HL-60 (cell line): ENCODE data around the gene ABHD16A.

Source experiments
- POLR2AphosphoS5 ChIP-seq: IDR thresholded peaks from 2 replicates; pipeline ENCODE4 v1.6.1; 2012; ENCODE audit warnings: low read depth
- TF ChIP-seq, protein P1 (sequence below): IDR thresholded peaks from one replicate; pipeline ENCODE4 v1.5.1; 2011; ENCODE audit warnings: low read length, control low read depth, inconsistent platforms; ENCODE audit not compliant: insufficient read depth
- TF ChIP-seq, protein P2 (sequence below): IDR thresholded peaks from 2 replicates; pipeline ENCODE4 v1.6.1; 2012; ENCODE audit warnings: low read depth; ENCODE audit not compliant: insufficient replicate concordance

DNA sequence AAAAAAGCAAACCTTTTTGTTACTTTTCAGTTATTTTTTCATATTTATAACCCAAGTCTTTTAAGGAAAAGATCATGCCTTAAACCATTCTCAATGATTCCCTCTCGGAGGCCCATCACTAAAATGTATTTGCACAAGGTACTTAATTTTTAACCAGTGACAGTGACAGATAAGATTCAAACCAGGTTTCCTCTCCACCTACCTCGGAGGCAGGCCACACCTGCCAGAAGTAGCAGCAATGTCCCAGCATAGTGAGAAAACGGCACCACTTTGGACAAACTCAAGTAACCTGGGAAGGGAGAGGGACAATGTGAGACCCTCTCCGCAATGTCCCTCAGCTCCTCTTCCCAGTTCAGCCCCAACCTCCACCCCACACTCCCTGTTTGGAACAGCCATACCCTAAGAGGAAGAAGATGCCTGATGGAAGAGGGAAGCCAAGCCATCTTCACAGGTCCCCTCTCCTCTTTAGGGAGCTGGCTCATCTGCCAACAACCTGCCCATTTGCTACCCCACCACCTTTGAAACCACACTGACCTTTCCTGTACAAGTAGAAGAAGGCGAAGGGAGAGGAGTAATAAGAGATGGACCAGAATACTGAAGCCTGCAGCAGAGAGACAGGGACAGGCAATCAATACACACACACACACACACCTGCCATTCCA lies 2.3 kb downstream of the ABHD16A start:
- TF ChIP-seq, protein P1, sequence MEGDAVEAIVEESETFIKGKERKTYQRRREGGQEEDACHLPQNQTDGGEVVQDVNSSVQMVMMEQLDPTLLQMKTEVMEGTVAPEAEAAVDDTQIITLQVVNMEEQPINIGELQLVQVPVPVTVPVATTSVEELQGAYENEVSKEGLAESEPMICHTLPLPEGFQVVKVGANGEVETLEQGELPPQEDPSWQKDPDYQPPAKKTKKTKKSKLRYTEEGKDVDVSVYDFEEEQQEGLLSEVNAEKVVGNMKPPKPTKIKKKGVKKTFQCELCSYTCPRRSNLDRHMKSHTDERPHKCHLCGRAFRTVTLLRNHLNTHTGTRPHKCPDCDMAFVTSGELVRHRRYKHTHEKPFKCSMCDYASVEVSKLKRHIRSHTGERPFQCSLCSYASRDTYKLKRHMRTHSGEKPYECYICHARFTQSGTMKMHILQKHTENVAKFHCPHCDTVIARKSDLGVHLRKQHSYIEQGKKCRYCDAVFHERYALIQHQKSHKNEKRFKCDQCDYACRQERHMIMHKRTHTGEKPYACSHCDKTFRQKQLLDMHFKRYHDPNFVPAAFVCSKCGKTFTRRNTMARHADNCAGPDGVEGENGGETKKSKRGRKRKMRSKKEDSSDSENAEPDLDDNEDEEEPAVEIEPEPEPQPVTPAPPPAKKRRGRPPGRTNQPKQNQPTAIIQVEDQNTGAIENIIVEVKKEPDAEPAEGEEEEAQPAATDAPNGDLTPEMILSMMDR = no peak
- TF ChIP-seq POLR2AphosphoS5 = no peak
- TF ChIP-seq, protein P2, sequence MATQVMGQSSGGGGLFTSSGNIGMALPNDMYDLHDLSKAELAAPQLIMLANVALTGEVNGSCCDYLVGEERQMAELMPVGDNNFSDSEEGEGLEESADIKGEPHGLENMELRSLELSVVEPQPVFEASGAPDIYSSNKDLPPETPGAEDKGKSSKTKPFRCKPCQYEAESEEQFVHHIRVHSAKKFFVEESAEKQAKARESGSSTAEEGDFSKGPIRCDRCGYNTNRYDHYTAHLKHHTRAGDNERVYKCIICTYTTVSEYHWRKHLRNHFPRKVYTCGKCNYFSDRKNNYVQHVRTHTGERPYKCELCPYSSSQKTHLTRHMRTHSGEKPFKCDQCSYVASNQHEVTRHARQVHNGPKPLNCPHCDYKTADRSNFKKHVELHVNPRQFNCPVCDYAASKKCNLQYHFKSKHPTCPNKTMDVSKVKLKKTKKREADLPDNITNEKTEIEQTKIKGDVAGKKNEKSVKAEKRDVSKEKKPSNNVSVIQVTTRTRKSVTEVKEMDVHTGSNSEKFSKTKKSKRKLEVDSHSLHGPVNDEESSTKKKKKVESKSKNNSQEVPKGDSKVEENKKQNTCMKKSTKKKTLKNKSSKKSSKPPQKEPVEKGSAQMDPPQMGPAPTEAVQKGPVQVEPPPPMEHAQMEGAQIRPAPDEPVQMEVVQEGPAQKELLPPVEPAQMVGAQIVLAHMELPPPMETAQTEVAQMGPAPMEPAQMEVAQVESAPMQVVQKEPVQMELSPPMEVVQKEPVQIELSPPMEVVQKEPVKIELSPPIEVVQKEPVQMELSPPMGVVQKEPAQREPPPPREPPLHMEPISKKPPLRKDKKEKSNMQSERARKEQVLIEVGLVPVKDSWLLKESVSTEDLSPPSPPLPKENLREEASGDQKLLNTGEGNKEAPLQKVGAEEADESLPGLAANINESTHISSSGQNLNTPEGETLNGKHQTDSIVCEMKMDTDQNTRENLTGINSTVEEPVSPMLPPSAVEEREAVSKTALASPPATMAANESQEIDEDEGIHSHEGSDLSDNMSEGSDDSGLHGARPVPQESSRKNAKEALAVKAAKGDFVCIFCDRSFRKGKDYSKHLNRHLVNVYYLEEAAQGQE = no peak
